ENCODE data around the gene CASQ2.

DNA sequence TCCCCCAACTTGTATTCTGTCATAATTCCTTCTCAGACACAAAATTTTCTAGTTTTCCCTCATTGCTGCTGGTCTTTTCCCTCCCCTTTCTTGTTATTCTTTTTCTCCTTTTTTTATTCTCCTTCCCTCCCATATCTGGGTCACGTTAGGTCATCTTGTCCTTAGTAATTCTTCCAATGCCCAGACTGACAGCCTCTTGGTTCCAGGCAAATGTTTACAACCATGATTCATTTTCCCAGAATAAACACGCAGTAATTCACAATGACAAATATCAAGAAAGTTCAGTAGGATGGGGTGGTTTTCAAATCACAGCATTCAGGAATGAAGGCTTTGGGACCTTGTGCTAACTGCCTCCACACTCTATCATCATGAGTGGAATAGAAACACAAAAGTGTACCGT lies 47.2 kb upstream of the CASQ2 start:
- no peak for TF ChIP-seq CEBPB (IDR thresholded peaks at IDR 0.05; ENCODE audit: low read depth)
- TF ChIP-seq, protein P1, sequence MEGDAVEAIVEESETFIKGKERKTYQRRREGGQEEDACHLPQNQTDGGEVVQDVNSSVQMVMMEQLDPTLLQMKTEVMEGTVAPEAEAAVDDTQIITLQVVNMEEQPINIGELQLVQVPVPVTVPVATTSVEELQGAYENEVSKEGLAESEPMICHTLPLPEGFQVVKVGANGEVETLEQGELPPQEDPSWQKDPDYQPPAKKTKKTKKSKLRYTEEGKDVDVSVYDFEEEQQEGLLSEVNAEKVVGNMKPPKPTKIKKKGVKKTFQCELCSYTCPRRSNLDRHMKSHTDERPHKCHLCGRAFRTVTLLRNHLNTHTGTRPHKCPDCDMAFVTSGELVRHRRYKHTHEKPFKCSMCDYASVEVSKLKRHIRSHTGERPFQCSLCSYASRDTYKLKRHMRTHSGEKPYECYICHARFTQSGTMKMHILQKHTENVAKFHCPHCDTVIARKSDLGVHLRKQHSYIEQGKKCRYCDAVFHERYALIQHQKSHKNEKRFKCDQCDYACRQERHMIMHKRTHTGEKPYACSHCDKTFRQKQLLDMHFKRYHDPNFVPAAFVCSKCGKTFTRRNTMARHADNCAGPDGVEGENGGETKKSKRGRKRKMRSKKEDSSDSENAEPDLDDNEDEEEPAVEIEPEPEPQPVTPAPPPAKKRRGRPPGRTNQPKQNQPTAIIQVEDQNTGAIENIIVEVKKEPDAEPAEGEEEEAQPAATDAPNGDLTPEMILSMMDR (IDR thresholded peaks at IDR 0.05 in 2 of 3, conservative IDR thresholded peaks at IDR 0.05 in 1 of 3; ENCODE audit: borderline replicate concordance in 1 of 3, insufficient read depth in 1 of 3, low read depth in 2 of 3, low read length in 2 of 3): no peak
- TF ChIP-seq SP1 (IDR thresholded peaks at IDR 0.05; ENCODE audit: low read depth): no peak
- no peak for TF ChIP-seq SRF (IDR thresholded peaks at IDR 0.05; ENCODE audit: low read depth)
- no peak for TF ChIP-seq EZH2phosphoT487 (IDR thresholded peaks at IDR 0.05; ENCODE audit: borderline replicate concordance)
- no peak for TF ChIP-seq EZH2 (IDR thresholded peaks at IDR 0.05)
- TF ChIP-seq POLR2AphosphoS5 (IDR thresholded peaks at IDR 0.05; ENCODE audit: low read depth, low read length): no peak
- no peak for TF ChIP-seq JUND (IDR thresholded peaks at IDR 0.05)
- TF ChIP-seq, protein P2, sequence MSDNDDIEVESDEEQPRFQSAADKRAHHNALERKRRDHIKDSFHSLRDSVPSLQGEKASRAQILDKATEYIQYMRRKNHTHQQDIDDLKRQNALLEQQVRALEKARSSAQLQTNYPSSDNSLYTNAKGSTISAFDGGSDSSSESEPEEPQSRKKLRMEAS (IDR thresholded peaks at IDR 0.05): no peak
